K562 (cell line): ENCODE results near the gene UGT2A3. TPM values are rescaled to one million over a fixed set of nuclear protein-coding genes. Genes with fewer than 3 reads are reported as not detected.

ENCODE experiments used
- ATAC-seq: fragments of 200-7000 bp; cut with Tn5 transposase; 3 replicates; pipeline ENCODE4 v1.9.1; 2020; ENCODE audit warnings: moderate library complexity
- BruUV-seq: library from RNA; stranded (reverse); fragments of 400-500 nt; replicated peaks from 2 replicates; lab custom pipeline; 2021; lab: Mats Ljungman, UMichigan
- CTCF ChIA-PET: fragments of 300-600 bp; formaldehyde crosslinking; extraction: SDS; loops from one replicate; lab custom pipeline; 2021; ENCODE audit warnings: low intra/inter-chr PET ratio; lab: Yijun Ruan, JAX
- POLR2A ChIA-PET: fragments of 300-600, 350-650 bp; sonication (Branson Sonifier 250); formaldehyde crosslinking; extraction: SDS; loops from one replicate; lab custom pipeline; 2021; ENCODE audit warnings: antibody characterized with exemption, inconsistent platforms; lab: Yijun Ruan, JAX
- DNase-seq, 4 experiments: peaks; one replicate each; pipeline versions ENCODE4 v3.0.0 to v3.0.0-alpha.2; 2011 to 2018; ENCODE audit warnings: low spot score in 3 of 4, mixed read lengths in 3 of 4; ENCODE audit errors: extremely low read depth in 1 of 4
- FAIRE-seq: peaks from 2 replicates; lab custom pipeline; 2011; peaks lifted over from hg19 to GRCh38; lab: Jason Lieb, UNC
- H2AFZ ChIP-seq: 2 replicates; pipeline ENCODE4 v1.6.0; 2011; ENCODE audit warnings: low read depth, low read length, control low read depth, inconsistent platforms
- H3K27ac ChIP-seq: fragments of 200-600 bp; 3 replicates; pipeline ENCODE4 v1.8.0; 2011; ENCODE audit warnings: low read depth, mild to moderate bottlenecking, control low read depth, inconsistent platforms, low read length, moderate library complexity, mixed read lengths; ENCODE audit errors: extremely low read depth
- H3K27me3 ChIP-seq, 2 experiments: fragments of 300-600 bp in 1 of 2; 2 replicates in 1 of 2; 3 replicates in 1 of 2; pipeline versions ENCODE4 v1.6.0 to v1.8.0; 2011; ENCODE audit warnings: inconsistent platforms in 2 of 2, low read length in 2 of 2, mild to moderate bottlenecking in 1 of 2, mixed read lengths in 1 of 2, moderate library complexity in 1 of 2; ENCODE audit not compliant: control insufficient read depth in 2 of 2, insufficient read depth in 2 of 2
- H3K36me3 ChIP-seq: fragments of 300-600 bp; 3 replicates; pipeline ENCODE4 v1.8.0; 2011; ENCODE audit warnings: mild to moderate bottlenecking, low read length, inconsistent platforms; ENCODE audit not compliant: control insufficient read depth, insufficient read depth
- H3K4me1 ChIP-seq, 2 experiments: fragments of 200-600 bp in 1 of 2; replicated peaks in 1 of 2; 2 replicates in 1 of 2; 3 replicates in 1 of 2; pipeline versions ENCODE4 v1.5.1 to v1.8.0; 2011; ENCODE audit warnings: inconsistent platforms in 2 of 2, low read length in 2 of 2, mild to moderate bottlenecking in 1 of 2, mixed read lengths in 1 of 2, moderate library complexity in 1 of 2; ENCODE audit not compliant: control insufficient read depth in 2 of 2, insufficient read depth in 2 of 2
- H3K4me2 ChIP-seq: 2 replicates; pipeline ENCODE4 v1.6.1; 2011; ENCODE audit warnings: low read length, control low read depth, inconsistent platforms, mixed read lengths; ENCODE audit not compliant: insufficient read depth
- H3K4me3 ChIP-seq: fragments of 200-600 bp; sonication (generic), shearing (Covaris generic); 2 replicates; pipeline ENCODE4 v1.5.1; 2016; ENCODE audit warnings: control low read depth, inconsistent platforms
- H3K79me2 ChIP-seq: fragments of 200-600 bp; 3 replicates; pipeline ENCODE4 v1.8.0; 2011; ENCODE audit warnings: low read length, inconsistent platforms; ENCODE audit not compliant: control insufficient read depth, insufficient read depth
- H3K9ac ChIP-seq, 2 experiments: 2 replicates each; pipeline versions ENCODE4 v1.6.0 to v1.6.1; 2011; ENCODE audit warnings: low read depth in 2 of 2, low read length in 2 of 2, control low read depth in 1 of 2, inconsistent platforms in 1 of 2, mild to moderate bottlenecking in 1 of 2, mixed read lengths in 1 of 2; ENCODE audit not compliant: insufficient read depth in 1 of 2
- H3K9me1 ChIP-seq: one replicate; pipeline ENCODE4 v1.6.0; 2011; ENCODE audit warnings: inconsistent platforms, mild to moderate bottlenecking, low read length, moderate library complexity; ENCODE audit not compliant: control insufficient read depth, insufficient read depth
- H3K9me3 ChIP-seq: replicated peaks from 2 replicates; pipeline ENCODE4 v1.5.1; 2011; ENCODE audit warnings: low read depth, low read length, inconsistent platforms; ENCODE audit not compliant: control insufficient read depth, insufficient read depth
- H4K20me1 ChIP-seq: replicated peaks from 2 replicates; pipeline ENCODE4 v1.6.1; 2011; ENCODE audit warnings: low read length, inconsistent platforms, mixed read lengths; ENCODE audit not compliant: control insufficient read depth, insufficient read depth
- ATF1 ChIP-seq, 2 experiments: fragments of 450-650 bp in 1 of 2; IDR thresholded peaks; 2 replicates each; pipeline ENCODE4 v1.6.1; 2016; ENCODE audit warnings: missing compliant biosample characterization in 1 of 2, missing genetic modification characterization in 1 of 2
- BRD9 ChIP-seq: fragments of 450-650 bp; IDR thresholded peaks from 2 replicates; pipeline ENCODE4 v1.6.1; 2018; ENCODE audit warnings: low read depth; ENCODE audit not compliant: partially characterized antibody
- FOXJ2 ChIP-seq: fragments of 200-800 bp; sonication (Bioruptor generic); IDR thresholded peaks from 2 replicates; pipeline ENCODE4 v1.6.1; 2016; ENCODE audit warnings: missing genetic modification characterization, missing compliant biosample characterization
- FOXJ3 ChIP-seq: sonication (generic); formaldehyde crosslinking; IDR thresholded peaks from 2 replicates; pipeline ENCODE4 v1.4.0; 2020; ENCODE audit warnings: mild to moderate bottlenecking, missing genetic modification reagents
- HOXB6 ChIP-seq: fragments of 250-450 bp; sonication (Bioruptor Pico); IDR thresholded peaks from 2 replicates; pipeline ENCODE4 v1.5.1; 2022; ENCODE audit warnings: mild to moderate bottlenecking, borderline replicate concordance
- MAFG ChIP-seq: fragments of 450-650 bp; conservative IDR thresholded peaks from 2 replicates; pipeline ENCODE4 v1.6.1; 2016; ENCODE audit warnings: missing genetic modification characterization, missing compliant biosample characterization
- MBD2 ChIP-seq: sonication (generic); IDR thresholded peaks from 2 replicates; pipeline ENCODE4 v1.6.1; 2016; ENCODE audit warnings: low read depth, borderline replicate concordance
- ZNF184 ChIP-seq: sonication (generic); formaldehyde crosslinking; IDR thresholded peaks from 2 replicates; pipeline ENCODE4 v1.5.0; 2020; ENCODE audit warnings: missing genetic modification reagents
- ZNF695 ChIP-seq: fragments of 450-650 bp; formaldehyde crosslinking; IDR thresholded peaks from 2 replicates; pipeline ENCODE4 v1.4.0; 2020; ENCODE audit warnings: mild to moderate bottlenecking, moderate library complexity
- WGBS: fragments of 100-300 bp; shearing (Covaris generic); methylation state at CpG from one replicate; pipeline ENCODE4 v1.1.6; 2016; ENCODE audit warnings: low coverage, mixed read lengths; ENCODE audit not compliant: insufficient coverage; ENCODE audit errors: missing lambda C conversion rate; 5-methylcytosine and 5-hydroxymethylcytosine counted together
- in situ Hi-C: fragments of 300-500 bp; cut with MboI; formaldehyde crosslinking; loops from 4 replicates; pipeline ENCODE4 v1.15.0; 2018; ENCODE audit warnings: inconsistent platforms, mixed read lengths
- intact Hi-C: fragments of 100-400 bp; cut with micrococcal nuclease; formaldehyde crosslinking; loops from 2 replicates; pipeline ENCODE4 v1.14.2; 2022
- polyA plus RNA-seq, 8 experiments: library from polyadenylated mRNA; depleted of rRNA in 4 of 8; stranded (reverse) in 5 of 8; unstranded in 3 of 8; fragments of >200 nt; fragmentation: Nextera tagmentation in 2 of 8; fragmentation: Illumina TruSeq in 1 of 8; extraction: Ambion mirVana in 2 of 8; extraction: Trizol in 1 of 8; gene quantifications; 2 replicates each; pipeline versions ENCODE4 v1.2.1 to v1.2.3, GENCODE V29; 2011 to 2014; ENCODE audit warnings: inconsistent platforms in 1 of 8, missing spikeins in 1 of 8
- total RNA-seq, 7 experiments: library from RNA; depleted of rRNA in 6 of 7; stranded (reverse); fragments of >200 nt in 6 of 7; fragmentation: Illumina TruSeq in 2 of 7; extraction: Trizol in 2 of 7; gene quantifications; 2 replicates each; pipeline versions ENCODE4 v1.2.1 to v1.2.3, GENCODE V29; 2011 to 2021; ENCODE audit warnings: low replicate concordance in 1 of 7
- TF ChIP-seq, protein P1 (sequence below), 2 experiments: fragments of 450-650 bp; conservative IDR thresholded peaks; 2 replicates each; pipeline ENCODE4 v1.6.1; 2017; ENCODE audit warnings: mild to moderate bottlenecking in 2 of 2, moderate library complexity in 2 of 2
- TF ChIP-seq, protein P2 (sequence below), 3 experiments: fragments of 200-800 bp in 1 of 3; sonication (Bioruptor generic) in 1 of 3; sonication (generic) in 1 of 3; formaldehyde crosslinking in 1 of 3; IDR thresholded peaks; 2 replicates each; pipeline versions ENCODE4 v1.6.1 to v1.8.0; 2016 to 2022; ENCODE audit warnings: mild to moderate bottlenecking in 2 of 3, missing compliant biosample characterization in 2 of 3, missing genetic modification characterization in 2 of 3, missing genetic modification reagents in 1 of 3
- TF ChIP-seq, protein P3 (sequence below): fragments of 200-800 bp; sonication (Bioruptor generic); IDR thresholded peaks from 2 replicates; pipeline ENCODE4 v1.6.1; 2017; ENCODE audit warnings: missing genetic modification characterization, missing compliant biosample characterization
- TF ChIP-seq, protein P4 (sequence below), 2 experiments: fragments of 450-650 bp in 1 of 2; IDR thresholded peaks; 2 replicates each; pipeline ENCODE4 v1.6.1; 2011 to 2017; ENCODE audit warnings: low read depth in 2 of 2, antibody characterized with exemption in 1 of 2, borderline replicate concordance in 1 of 2, low read length in 1 of 2, mild to moderate bottlenecking in 1 of 2, mixed read lengths in 1 of 2; ENCODE audit not compliant: control insufficient read depth in 1 of 2
- TF ChIP-seq, protein P5 (sequence below): fragments of 250-450 bp; sonication (Bioruptor Pico); IDR thresholded peaks from 2 replicates; pipeline ENCODE4 v1.8.0; 2022; ENCODE audit warnings: moderate library complexity, mild to moderate bottlenecking, inconsistent platforms

UGT2A3 gene
- total and polyA plus RNA-seq, 9 of the 15 experiments (the other 6 are each of a cell fraction or from before 2014, with no cell fraction given), result not detected

DNA sequence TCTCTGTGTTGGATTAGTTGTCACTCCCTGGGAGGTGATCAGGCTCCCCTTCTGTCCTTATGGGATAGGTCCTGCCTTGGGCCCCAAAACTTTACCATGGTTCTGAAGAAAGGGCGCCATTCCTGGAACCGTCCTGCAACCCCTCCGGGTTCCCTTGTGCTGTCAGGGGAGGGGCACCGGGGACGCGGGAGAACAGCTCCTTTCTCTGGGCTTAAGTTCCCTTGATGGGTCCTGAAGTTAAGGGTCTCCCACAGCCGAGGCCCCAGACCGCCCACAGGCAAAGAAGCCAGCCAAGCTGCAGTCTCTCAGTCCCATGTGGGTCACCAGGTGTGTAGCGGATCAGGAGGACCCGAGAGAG is 44.8 kb downstream of the UGT2A3 start:
- peak overlapping the region; percentile 32; the same call in 1 of the 2 replicates for H2AFZ ChIP-seq
- no peaks in the 10 kb centered on the region for H4K20me1 ChIP-seq
- no peak overlapping the region for H3K4me2 ChIP-seq
- no peaks in the 10 kb centered on the region; the same call in 1 of the 2 replicates for H3K9me3 ChIP-seq
- in situ Hi-C loops (no loop called here), intact Hi-C loops (no loop called here)
- H3K27ac ChIP-seq, result no peak overlapping the region
- no peak overlapping the region for H3K9ac ChIP-seq
- POLR2A ChIA-PET, result no interaction called here
- no peaks in the 10 kb centered on the region for H3K79me2 ChIP-seq
- no TSS peak for BruUV-seq
- DNase-seq (no peak), ATAC-seq (no peak), FAIRE-seq (no peak)
- CTCF ChIA-PET, result no interaction called here
- no peaks in the 10 kb centered on the region for H3K9me1 ChIP-seq
- H3K4me3 ChIP-seq, result no peak overlapping the region
- H3K27me3 ChIP-seq, result no peaks in the 10 kb centered on the region
- H3K4me1 ChIP-seq, result no peaks in the 10 kb centered on the region; a peak in 1 of 5 replicates
- H3K36me3 ChIP-seq, result no peaks in the 10 kb centered on the region
- 2% methylated on average over 8 of the region's 10 CpGs for WGBS
- no peak for TF ChIP-seq MAFG (tag)
- no peak for TF ChIP-seq ATF1 (CRISPR knock-in tag; IDR thresholded peaks at IDR 0.05)
- no peak for TF ChIP-seq ATF1 (tag; IDR thresholded peaks at IDR 0.05)
- TF ChIP-seq ZNF184, result no peak
- TF ChIP-seq, protein P1, sequence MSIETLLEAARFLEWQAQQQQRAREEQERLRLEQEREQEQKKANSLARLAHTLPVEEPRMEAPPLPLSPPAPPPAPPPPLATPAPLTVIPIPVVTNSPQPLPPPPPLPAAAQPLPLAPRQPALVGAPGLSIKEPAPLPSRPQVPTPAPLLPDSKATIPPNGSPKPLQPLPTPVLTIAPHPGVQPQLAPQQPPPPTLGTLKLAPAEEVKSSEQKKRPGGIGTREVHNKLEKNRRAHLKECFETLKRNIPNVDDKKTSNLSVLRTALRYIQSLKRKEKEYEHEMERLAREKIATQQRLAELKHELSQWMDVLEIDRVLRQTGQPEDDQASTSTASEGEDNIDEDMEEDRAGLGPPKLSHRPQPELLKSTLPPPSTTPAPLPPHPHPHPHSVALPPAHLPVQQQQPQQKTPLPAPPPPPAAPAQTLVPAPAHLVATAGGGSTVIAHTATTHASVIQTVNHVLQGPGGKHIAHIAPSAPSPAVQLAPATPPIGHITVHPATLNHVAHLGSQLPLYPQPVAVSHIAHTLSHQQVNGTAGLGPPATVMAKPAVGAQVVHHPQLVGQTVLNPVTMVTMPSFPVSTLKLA (conservative IDR thresholded peaks at IDR 0.05), result no peak
- no peak for TF ChIP-seq HOXB6 (CRISPR knock-in tag)
- TF ChIP-seq FOXJ3 (CRISPR knock-in tag), result no peak
- TF ChIP-seq, protein P2, sequence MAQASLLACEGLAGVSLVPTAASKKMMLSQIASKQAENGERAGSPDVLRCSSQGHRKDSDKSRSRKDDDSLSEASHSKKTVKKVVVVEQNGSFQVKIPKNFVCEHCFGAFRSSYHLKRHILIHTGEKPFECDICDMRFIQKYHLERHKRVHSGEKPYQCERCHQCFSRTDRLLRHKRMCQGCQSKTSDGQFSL (CRISPR knock-in tag; IDR thresholded peaks at IDR 0.05), result no peak
- TF ChIP-seq, protein P2 (tag; IDR thresholded peaks at IDR 0.05), result no peak
- TF ChIP-seq, protein P3, sequence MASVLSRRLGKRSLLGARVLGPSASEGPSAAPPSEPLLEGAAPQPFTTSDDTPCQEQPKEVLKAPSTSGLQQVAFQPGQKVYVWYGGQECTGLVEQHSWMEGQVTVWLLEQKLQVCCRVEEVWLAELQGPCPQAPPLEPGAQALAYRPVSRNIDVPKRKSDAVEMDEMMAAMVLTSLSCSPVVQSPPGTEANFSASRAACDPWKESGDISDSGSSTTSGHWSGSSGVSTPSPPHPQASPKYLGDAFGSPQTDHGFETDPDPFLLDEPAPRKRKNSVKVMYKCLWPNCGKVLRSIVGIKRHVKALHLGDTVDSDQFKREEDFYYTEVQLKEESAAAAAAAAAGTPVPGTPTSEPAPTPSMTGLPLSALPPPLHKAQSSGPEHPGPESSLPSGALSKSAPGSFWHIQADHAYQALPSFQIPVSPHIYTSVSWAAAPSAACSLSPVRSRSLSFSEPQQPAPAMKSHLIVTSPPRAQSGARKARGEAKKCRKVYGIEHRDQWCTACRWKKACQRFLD (CRISPR knock-in tag), result no peak
- no peak for TF ChIP-seq MBD2
- TF ChIP-seq FOXJ2 (tag), result no peak
- TF ChIP-seq, protein P4, sequence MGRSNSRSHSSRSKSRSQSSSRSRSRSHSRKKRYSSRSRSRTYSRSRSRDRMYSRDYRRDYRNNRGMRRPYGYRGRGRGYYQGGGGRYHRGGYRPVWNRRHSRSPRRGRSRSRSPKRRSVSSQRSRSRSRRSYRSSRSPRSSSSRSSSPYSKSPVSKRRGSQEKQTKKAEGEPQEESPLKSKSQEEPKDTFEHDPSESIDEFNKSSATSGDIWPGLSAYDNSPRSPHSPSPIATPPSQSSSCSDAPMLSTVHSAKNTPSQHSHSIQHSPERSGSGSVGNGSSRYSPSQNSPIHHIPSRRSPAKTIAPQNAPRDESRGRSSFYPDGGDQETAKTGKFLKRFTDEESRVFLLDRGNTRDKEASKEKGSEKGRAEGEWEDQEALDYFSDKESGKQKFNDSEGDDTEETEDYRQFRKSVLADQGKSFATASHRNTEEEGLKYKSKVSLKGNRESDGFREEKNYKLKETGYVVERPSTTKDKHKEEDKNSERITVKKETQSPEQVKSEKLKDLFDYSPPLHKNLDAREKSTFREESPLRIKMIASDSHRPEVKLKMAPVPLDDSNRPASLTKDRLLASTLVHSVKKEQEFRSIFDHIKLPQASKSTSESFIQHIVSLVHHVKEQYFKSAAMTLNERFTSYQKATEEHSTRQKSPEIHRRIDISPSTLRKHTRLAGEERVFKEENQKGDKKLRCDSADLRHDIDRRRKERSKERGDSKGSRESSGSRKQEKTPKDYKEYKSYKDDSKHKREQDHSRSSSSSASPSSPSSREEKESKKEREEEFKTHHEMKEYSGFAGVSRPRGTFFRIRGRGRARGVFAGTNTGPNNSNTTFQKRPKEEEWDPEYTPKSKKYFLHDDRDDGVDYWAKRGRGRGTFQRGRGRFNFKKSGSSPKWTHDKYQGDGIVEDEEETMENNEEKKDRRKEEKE (IDR thresholded peaks at IDR 0.05; ENCODE audit: borderline replicate concordance in 1 of 2, control insufficient read depth in 1 of 2, low read depth in 2 of 2, low read length in 1 of 2), result no peak
- TF ChIP-seq ZNF695 (CRISPR knock-in tag), result no peak
- TF ChIP-seq, protein P5, sequence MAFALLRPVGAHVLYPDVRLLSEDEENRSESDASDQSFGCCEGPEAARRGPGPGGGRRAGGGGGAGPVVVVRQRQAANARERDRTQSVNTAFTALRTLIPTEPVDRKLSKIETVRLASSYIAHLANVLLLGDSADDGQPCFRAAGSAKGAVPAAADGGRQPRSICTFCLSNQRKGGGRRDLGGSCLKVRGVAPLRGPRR (CRISPR knock-in tag), result no peak
- TF ChIP-seq BRD9, result no peak
